CMK (cell line): ENCODE results near the gene ITGB2.

Experiments
- DNase-seq: peaks from one replicate; pipeline ENCODE4 v3.0.0-alpha.2; 2010; ENCODE audit warnings: low read depth

Gene ITGB2

DNA sequence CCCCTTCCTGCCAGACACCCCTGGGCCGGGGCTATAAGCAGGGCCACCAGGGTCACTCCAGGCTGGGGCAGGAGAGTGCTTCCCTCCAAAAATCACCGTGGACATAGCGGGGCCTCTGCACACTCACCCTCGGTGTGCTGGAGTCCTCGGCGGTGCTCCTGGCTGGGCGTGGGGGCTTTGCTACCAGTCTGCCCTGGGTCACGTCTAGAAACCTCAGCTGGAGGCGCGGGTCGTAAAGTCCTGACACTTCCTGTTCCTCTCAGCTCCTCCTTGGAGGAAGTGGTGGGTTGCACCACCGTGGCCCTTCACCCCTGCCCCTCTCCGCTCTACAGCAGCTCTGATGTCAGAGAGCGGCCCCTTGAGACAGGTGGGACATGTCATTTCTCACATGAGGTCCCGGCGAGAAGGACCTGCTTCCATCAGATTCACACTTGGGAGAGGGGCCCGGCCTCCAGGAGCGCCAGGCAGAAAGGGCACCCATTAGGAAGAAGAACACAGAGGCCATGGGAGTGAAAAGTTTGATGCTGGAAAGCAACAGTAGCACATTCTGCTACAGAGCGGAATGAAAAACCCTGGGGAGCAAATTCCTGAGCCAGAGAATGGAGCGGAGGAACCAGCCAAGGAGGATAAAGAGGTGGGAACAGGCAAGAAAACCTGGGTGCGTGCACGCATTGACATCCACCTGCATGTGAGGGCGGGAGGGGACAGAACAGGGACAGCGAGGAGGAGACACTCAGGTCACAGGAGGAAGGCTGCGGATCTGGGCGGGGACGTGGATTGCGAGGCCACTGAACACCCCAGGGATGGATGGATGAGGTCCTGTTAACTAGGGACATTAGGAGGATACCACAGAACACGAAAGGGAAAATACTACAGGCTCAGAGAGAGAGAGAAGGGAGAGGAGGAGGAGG, at the start of gene ITGB2:
Gene ITGB2 (minus strand): TSS at position 206 of the 911 bp plus-strand sequence. CDS start 10,117 bp downstream, outside the sequence.
- DNase-seq: peak; percentile 79

DNA sequence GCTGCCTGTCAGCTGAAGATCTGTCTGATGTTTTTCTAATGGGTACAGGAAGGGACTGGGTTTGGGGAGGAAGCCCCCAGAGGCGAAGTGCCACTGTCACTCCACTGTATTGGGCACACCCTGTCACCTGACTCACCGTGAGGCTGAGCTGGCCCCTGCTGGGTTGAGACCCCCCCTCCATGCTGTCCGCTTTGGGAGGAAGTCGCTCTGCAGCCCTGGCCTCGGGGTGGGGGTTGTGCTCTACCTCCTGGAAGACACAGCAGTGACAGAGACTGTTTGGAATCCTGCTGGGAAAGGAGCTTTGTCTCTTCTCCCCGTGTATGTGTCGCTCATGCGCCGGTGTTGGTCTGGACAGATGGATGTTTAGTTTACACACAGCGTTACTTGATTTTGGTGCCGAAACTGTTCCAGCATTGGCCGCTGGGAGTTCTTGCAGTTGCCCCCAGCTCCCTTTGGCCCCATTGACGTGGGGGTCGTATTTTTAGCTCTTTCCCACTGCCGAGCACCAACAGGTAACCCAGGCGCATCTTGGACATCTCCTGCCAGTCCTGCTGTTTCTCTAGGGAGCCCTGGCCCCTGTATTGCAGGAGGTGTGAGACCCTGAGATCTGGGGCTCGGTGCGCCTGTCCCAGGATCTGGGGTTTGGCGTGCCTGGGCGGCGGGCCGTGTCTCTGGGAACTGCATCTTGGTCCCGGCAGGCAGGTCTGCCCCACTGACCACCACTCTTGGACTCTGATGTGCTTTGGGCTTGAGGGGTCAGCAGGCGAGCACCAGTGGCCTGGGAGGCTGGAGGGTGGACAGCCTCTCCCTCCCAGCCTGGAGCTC, 49.4 kb upstream of the ITGB2 start:
- peak; percentile 83 for DNase-seq

DNA sequence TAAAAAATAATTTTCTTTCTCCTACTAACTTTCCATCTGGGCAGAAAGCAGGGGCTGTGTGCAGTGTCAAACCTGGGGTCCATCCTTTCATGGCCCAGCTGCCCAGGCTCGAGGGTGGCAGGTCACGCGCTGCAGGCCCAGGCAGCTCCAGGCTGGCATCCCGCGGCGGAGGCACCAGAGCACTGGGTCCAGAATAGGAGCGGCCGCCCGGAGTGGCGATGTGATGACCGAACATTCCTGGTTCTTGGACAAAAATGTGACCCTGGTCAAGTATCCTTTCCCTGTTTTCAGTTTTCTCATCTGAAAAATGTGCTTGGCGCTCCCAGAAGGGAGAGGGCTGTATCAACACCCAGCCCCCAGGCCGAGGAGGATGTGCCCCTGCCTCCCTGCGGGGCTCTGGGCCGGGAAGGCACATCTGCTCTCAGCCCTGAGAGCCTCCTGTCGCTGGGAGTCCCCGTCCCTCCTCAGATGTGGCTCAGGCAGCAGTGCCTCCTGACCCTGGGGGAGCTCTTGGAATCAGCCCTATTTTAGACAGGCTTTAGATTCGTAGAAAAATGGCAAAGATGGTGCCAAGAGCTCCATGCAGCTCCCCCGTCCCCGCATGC, 48.5 kb upstream of the ITGB2 start:
- DNase-seq: no peak

GRCh38 chr21:44967082-44968047, 46.7 kb upstream of the ITGB2 start:
- no peak for DNase-seq

GRCh38 chr21:44966135-44967081, 45.7 kb upstream of the ITGB2 start:
- DNase-seq: no peak

GRCh38 chr21:44965251-44966022, 44.7 kb upstream of the ITGB2 start:
- DNase-seq: peak; percentile 68

DNA sequence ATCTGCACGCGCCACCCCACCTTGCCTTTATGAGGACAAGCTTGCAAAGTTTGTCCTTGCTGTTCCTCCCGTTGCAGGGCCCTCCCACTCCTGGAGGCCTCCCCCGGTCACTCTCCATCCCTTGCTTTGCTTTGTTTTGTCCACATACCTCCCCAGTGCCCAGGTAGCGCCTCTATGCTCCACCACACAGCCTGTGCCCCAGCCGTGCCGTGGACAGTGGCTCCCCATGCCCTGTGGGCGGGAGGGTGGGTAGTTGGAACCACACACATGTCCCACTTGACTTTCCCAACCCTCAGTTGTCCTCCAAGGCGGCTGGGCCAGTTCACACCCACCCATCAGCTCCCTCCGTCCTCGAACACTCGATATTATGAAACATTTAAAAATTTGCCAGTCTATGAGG, 43.7 kb upstream of the ITGB2 start:
- DNase-seq: no peak

DNA sequence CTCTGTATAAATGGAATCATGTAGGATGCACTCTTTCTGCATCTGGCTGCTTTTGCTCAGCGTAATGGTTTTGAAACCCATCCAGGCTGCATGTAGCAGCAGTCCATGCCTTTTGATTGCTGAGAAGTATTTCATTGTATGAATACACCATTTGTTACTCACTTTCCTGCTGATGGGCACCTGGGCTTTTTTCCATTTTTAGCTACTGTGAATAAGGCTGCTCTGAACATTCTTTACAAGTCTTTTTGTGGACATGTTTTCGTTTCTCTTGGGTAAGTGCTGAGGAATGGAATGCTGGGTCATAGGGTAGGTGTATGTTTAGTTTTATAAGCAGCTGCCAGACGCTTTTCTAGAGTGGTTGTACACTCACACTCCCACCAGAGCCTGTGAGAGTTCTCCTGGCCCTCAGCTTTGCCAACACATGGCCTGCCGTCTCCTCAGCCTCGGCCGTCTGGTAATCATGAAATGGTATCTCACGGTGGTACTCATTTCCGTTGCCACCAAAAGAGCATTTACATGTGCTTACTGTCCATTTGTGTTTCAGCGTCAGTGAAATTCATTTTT, 41.8 kb upstream of the ITGB2 start:
- DNase-seq: no peak

- DNase-seq: no peak
Observed at GRCh38 chr21:44960141-44961092, 39.7 kb upstream of the ITGB2 start.

- DNase-seq: no peak
Observed at GRCh38 chr21:44959376-44960091, 38.8 kb upstream of the ITGB2 start.

- no peak for DNase-seq
Observed at GRCh38 chr21:44958471-44959191, 37.9 kb upstream of the ITGB2 start.

DNA sequence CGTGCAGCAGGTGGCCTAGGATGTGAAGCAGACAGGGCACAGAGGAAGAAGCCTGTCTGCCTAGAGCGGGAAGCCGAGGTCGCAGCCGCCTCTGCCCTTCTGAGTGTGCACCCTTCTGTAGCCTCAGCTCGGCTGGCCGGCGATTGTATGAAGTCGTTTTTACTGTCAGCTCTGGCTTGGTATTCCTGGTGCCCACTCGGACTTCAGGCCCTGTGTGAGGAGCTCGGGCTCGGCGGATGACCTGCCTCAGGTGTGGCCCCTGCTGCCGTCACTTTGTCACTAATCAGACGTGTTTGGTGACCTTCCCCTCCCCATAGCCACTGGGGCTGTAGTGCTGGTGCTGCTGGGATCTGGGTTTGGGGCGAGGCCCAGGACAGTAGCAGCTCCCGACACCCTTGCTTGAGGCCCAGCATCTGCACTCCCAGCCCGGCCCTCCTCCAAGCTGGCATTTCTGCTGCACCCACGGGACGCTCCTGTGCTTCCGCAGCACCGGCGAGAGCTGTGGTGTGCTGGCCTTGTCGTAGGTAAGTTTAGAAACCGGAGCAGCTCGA, 37.3 kb upstream of the ITGB2 start:
- DNase-seq: no peak

DNA sequence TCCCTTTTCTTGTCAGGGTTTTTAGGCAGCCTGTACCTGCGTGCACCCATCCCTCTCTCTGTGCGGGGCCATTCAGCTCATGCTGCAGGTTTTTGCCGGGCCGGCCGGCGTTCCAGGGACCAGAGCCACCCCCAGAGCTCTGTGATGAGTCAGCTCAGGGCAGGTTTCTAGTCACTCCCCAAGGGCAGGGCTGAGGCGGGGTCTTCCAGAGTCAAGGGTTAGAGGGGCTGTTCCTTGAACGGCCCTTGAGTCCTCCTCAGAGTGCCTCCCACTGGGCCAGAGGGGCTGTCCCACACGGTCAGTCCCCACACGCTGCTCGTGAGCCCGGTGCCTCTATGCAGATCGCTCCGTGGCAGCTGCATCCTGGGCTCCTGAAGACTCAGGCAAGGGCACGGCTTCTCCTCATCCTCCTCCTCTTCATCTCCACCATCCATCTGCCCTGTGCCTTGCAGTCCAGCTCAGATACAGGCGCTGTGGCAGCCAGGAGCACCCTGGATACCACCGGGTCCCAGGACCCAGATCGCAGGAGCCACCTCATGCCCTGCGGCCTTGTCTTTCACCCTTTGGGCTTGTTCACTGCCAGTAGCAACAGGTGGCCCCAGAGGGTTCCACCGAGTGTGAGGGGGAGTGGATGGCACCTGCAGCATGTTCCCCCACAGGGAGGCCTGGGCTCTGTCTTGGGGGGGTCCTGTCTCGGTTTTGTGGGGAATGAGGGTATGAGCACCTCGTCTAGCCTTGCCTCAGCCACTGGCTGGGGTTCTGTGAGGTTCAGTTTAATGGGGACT, 36.5 kb upstream of the ITGB2 start:
- DNase-seq: no peak

DNA sequence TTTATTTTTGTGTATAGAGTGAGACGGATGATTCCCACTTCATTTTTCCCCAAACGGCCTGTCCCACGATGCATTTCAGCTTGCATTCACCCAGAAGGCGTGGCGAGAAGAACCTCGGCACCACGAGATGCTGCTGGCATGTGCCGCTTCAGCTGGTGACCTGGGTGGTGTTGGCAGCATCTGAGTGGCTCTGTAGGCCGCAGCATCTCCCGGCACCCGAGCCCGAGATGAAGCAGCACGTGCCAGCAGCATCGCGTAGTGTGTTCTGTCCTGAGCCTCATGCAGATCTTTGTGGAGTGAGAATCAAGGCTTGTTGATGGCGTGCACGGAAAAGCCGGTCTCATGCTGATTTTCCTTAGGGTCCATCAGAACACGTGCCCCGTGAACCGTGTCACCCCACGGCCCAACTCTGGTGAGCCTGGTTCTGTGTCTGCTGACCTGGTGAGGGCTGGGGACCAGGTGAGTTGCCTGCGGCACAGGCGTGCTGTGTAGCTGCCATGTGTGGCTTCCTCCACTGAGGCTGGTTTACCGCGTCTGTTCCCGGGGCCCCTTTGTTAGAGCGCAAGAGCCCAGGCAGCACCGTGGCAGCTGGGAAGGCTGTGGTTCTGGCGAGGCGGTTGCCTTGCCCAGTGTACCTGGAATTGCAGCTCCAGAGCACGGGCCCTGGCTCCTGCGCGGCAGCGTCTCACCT, 35.8 kb upstream of the ITGB2 start:
- no peak for DNase-seq

- no peak for DNase-seq
Observed at GRCh38 chr21:44955798-44956175, 35.1 kb upstream of the ITGB2 start.
